HuH-7 (cell line): Measurements from ENCODE around the gene IFIH1.

ENCODE experiments used
- DNase-seq: peaks from one replicate; pipeline ENCODE4 v3.0.0; 2011; ENCODE audit warnings: low spot score

IFIH1 gene

GRCh38 chr2:162318328-162319180 is at the start of gene IFIH1:
Gene IFIH1, minus strand, starts transcription at chr2:162318684. Its CDS starts 377 bp downstream, at chr2:162318307.
- peak; percentile 89 for DNase-seq

- no peak for DNase-seq
These were observed 46.9 kb upstream of the IFIH1 start for GRCh38 chr2:162365392-162365791.

DNA sequence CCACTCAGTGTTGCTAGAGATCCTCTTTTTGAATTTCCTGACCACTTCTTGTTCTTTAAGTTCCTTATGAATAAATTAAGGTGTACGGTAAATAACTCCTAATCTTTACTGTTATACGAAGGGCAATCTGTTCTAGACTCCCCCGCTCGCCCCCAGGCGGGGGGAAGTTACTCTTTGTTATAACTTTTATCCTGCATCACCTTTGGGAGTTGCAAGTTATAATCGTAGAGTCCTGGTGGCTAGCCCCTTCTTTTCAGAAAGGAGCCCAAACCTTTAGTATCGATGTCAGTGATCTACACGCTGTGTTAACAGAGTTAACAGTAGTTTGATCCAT is 26.1 kb upstream of the IFIH1 start:
- no peak for DNase-seq

DNA sequence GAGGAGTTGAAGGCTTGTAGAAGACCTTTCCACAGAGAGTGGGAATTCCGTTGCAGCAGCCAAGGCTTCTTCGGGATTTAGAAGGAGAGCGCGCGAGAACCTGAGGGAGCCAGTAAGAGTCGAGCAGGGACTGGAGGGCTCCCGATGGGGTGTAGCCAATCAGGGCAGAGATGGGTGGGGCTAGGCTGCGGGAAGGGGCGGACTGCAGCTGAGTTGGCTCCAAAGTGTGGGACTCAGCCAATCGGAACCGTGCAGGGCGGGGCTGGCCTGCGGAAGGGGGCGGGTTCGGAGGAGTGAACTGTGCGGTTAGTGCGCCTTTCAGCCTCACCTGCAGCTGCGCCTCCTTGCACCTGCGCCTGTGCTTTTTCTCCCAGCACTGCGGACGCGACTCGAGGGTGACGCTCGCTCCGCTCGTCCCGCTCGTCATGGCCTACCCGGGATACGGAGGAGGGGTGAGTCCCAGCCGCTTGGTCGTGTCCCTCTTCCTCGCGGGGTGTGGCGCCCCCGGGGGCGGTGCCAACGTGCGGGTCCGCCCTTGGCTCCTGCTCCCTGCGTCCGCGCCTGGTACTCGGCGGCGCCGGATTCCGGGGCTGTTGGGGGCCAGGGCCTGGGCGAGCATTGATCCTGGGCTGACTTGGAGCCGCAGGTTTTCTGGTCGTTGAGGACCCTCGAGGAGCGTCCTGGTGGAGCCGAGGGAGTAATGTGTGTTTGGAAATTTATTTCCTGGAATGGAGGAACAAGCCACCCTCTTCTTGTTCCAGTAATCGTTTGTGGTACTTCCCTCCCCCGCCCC is 25.5 kb upstream of the IFIH1 start, which contains the start of gene GCA:
TSS of gene GCA (plus strand) at position 309 of the 793 bp plus-strand sequence. CDS start at position 426, 117 bp downstream.
- peak; percentile 88 for DNase-seq

- DNase-seq, result no peak
These were observed 25.0 kb upstream of the IFIH1 start for GRCh38 chr2:162343492-162343823.

DNA sequence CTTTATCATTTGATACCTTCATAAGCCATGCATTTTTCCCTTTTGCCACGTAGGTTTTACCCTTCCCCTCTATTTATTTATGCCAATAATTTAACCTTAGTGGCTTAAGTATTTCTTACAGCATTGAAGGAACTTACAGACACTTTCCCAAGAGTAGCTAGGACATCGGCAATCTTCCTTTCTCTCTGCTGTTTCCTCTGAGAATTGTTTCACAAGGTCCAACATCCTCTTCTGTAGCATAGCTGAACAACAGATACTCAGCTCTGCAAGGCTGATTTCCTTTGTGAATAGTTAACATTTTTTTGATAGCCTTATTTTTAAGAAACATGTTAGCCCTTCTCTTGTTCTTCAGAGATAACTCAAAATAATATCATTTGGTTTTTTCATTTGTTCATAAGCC is 24.4 kb upstream of the IFIH1 start:
- DNase-seq, result no peak

DNA sequence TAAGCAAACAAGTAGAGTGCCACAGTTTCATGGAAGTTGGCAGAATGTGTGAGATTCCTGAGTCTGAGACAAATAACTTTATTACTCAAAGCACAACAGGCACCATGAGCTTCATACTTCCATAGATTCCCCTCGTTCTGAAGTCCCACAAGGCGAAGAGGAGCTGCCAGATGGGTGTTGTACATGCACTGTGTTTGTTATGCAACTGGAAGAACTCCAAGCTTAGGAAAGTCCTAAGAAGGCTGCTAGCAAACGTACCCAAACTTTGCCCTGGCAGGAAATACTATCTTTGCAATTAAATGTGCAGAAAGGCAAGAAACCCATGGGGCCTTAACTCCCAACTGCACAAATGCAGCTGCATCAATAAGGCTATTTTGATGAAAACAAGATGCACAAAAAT is 23.8 kb upstream of the IFIH1 start:
- DNase-seq, result no peak

DNA sequence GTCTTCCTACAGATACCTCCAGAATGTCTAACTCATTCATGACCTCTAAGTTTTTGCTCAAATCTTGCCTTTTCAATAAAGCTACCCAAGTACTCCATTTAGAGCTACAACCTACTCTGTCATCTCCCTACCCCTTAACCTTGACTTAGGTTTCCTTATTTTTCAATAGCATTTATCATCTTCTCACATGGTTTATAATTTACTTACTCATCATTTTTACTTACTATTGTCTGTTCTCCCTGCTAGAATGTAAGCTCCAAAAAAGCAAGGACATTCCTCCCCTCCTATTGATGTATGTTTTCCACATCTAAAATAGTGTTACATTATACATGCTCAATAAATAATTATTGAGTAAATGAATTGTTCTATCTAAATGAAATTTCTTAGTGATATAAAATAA is 22.3 kb upstream of the IFIH1 start:
- no peak for DNase-seq

- DNase-seq, result no peak
These were observed 19.4 kb upstream of the IFIH1 start for GRCh38 chr2:162337868-162338267.

GRCh38 chr2:162333968-162334367 is 15.5 kb upstream of the IFIH1 start:
- peak; percentile 23 for DNase-seq

DNA sequence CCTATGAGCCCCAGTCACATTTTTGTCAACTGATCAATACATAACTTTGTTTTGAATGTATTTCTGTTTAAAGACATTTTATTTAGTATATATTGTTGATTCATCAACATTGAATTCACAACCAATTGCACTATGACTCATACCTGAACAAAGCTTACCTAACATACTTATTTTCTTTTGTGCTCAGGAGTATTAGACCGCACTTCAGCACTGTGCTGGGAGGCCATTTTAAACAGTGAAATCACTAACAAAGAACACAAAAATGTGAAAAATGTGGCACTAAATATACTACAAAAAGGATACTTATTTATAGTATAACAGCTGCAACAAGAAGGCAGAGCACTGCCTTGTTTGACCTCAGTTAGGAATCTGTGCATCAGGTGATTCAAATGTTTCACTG is 12.4 kb upstream of the IFIH1 start:
- DNase-seq, result no peak

GRCh38 chr2:162328424-162329157 is 10.1 kb upstream of the IFIH1 start:
- DNase-seq, result no peak

- DNase-seq, result no peak
These were observed 9.3 kb upstream of the IFIH1 start for GRCh38 chr2:162327806-162328205.

GRCh38 chr2:162327134-162327769 is 8.8 kb upstream of the IFIH1 start:
- DNase-seq, result no peak

- no peak for DNase-seq
These were observed 6.5 kb upstream of the IFIH1 start for GRCh38 chr2:162324953-162325352.

DNA sequence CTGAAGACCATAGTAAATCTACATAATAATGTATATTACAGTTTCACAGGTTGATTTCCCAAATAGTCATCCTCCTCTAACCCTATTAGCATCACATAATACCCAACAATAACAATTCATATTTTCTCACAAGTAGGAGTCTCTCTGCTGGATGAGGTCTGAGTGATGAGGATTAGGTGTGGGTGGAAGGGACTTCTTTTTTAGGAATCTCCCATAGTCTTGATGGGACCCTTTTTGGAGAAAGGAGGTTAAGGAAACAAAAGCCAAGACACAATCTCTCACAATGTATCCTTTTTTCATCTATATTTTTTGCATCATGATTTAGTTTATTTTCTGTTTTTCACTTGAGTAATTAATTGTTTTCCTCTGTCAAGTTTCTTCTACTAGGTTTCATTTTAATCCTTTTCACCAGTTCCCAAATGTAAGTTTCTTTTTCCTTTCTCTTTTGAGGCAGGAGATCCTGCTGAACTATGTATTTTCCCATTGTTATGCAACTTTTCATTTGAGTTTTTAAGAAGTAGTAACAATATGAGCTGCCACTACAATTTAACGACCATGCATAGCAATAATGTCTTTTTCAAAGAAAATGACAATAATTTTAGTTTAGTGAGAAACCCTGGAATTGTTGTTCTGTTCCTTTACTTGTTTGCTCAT is 2.5 kb upstream of the IFIH1 start:
- no peak for DNase-seq

DNA sequence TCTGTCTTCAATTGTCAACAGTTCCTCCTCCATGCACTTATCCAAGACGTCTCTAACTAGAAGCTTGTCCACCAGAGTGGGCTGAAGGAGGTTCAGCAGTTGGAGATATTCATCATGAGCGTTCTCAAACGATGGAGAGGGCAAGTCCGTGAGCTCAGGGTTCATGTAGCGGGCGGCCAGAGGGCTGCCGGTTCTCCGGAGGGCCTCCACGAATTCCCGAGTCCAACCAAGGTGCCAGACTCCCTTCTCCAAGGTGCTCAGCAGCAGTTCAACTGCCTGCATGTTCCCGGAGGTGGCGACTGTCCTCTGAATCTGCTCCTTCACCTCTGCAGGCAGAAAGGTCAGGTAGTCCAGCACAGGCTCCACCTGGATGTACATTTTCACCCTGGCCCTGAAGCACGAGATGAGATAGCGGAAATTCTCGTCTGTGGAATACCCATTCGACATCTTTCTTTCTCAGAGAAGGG is 590 bp downstream of the IFIH1 start:
- DNase-seq, result peak; percentile 20

DNA sequence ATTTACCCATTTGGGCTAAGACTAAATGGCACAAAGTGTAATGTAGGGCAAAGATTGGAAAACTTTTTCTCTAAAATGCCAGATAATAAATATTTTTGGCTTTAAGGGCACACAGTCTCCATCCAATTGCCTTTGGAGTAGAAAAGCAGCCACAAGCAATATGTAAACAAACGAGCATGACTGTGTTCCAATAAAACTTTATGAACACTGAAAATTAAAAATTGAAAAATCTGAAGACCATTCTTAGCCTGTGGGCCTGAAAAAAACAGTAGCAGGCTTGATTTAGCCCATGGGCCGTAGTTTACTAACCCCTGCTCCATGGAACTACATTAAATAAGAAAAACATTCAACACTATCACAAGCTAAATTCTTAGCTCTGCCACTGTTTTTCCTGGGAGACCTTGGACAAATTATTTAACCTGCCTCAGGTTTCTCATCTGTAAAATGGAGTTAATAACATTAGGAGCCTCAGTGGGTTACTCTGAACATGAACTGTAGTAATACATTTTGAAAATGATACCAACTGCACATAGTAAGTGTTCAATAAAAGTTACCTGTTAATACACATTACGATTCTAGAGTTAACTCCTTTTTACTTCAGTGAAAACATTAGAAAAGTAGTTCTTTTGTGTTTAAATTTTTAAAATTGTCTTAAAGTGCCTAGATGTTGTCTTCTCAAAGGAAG is 1.3 kb downstream of the IFIH1 start:
- no peak for DNase-seq

- DNase-seq, result no peak
These were observed 1.9 kb downstream of the IFIH1 start for GRCh38 chr2:162316590-162316989.

DNA sequence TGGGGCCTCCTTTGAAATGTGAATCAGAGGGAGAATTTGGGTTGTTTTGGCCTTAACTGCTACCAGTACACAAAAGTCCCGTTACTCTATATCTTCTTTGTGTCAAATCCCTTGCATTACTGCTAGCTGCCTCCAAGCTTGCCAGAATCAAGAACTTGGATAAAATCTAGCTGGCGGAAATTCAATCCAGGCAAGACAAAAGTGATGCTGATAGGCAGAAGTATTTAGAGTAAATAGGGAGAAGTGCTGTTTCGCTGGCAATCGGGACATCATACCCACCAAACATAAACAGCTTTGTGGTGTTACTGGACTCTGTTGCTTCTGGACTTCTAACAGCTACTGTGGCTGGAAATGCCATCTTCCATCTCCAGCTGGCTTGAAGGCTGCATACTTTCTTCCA is 2.5 kb downstream of the IFIH1 start:
- no peak for DNase-seq

GRCh38 chr2:162312853-162313252 is 5.6 kb downstream of the IFIH1 start:
- no peak for DNase-seq
